Measurements from ENCODE around the gene CFAP61.

DNA sequence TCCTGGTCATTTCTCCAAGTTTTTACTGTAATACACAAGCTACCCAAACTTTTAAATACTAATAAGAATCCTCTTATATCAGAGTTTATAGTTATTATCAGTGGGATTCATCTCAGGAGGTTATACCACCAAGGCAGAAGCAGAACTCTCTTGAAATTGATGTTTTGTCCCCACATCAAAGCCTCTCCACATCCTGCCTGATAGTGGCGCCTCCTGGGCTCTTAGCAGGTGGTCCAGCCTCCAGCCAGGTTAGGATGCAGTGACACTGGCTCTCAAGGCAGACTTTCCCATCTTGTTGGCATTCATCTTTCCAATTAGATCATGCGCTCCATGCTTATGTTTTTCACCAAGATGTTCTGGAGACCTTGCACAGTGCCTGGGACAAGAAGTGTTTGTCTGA is 233.7 kb downstream of the CFAP61 start:
- no peak for TF ChIP-seq POLR2A (IDR thresholded peaks at IDR 0.05)
- TF ChIP-seq, protein P1, sequence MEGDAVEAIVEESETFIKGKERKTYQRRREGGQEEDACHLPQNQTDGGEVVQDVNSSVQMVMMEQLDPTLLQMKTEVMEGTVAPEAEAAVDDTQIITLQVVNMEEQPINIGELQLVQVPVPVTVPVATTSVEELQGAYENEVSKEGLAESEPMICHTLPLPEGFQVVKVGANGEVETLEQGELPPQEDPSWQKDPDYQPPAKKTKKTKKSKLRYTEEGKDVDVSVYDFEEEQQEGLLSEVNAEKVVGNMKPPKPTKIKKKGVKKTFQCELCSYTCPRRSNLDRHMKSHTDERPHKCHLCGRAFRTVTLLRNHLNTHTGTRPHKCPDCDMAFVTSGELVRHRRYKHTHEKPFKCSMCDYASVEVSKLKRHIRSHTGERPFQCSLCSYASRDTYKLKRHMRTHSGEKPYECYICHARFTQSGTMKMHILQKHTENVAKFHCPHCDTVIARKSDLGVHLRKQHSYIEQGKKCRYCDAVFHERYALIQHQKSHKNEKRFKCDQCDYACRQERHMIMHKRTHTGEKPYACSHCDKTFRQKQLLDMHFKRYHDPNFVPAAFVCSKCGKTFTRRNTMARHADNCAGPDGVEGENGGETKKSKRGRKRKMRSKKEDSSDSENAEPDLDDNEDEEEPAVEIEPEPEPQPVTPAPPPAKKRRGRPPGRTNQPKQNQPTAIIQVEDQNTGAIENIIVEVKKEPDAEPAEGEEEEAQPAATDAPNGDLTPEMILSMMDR (IDR thresholded peaks at IDR 0.05): no peak

Data from heart left ventricle (tissue), 13 donors.